Panc1 (cell line): ENCODE data around the gene IL36G. TPM values are rescaled to one million over a fixed set of nuclear protein-coding genes. Genes with fewer than 3 reads are reported as not detected.

Source experiments
- ATAC-seq: fragments of 200-7000 bp; cut with Tn5 transposase; 2 replicates; pipeline ENCODE4 v1.9.1; 2020; ENCODE audit warnings: mild to moderate bottlenecking, moderate library complexity
- BruUV-seq: library from RNA; stranded (reverse); fragments of 400-500 nt; replicated peaks from 2 replicates; lab custom pipeline; 2021; lab: Mats Ljungman, UMichigan
- CTCF ChIA-PET: fragments of 300-600 bp; sonication (Branson Sonifier 250); formaldehyde crosslinking; loops from one replicate; lab custom pipeline; 2022; ENCODE audit warnings: antibody characterized with exemption; lab: Charles Lee
- POLR2A ChIA-PET: fragments of 300-600 bp; sonication (Branson Sonifier 250); formaldehyde crosslinking; loops from one replicate; lab custom pipeline; 2022; ENCODE audit warnings: antibody characterized with exemption; lab: Charles Lee
- DNase-seq: peaks from one replicate; pipeline ENCODE4 v3.0.0-alpha.2; 2010; ENCODE audit warnings: low read depth, low spot score
- H3K27ac ChIP-seq: 2 replicates; pipeline ENCODE4 v1.5.1; 2011; ENCODE audit warnings: mild to moderate bottlenecking, low read length, inconsistent platforms
- H3K27me3 ChIP-seq: fragments of 200-500 bp; sonication (Bioruptor generic); 2 replicates; pipeline ENCODE4 v1.6.0; 2014; ENCODE audit warnings: low read length, inconsistent platforms; ENCODE audit not compliant: control insufficient read depth, insufficient read depth
- H3K36me3 ChIP-seq: fragments of 200-500 bp; sonication (Bioruptor generic); 2 replicates; pipeline ENCODE4 v1.5.1; 2014; ENCODE audit warnings: inconsistent platforms, mild to moderate bottlenecking, low read length, moderate library complexity; ENCODE audit not compliant: control insufficient read depth, insufficient read depth
- H3K4me1 ChIP-seq: 2 replicates; pipeline ENCODE4 v1.5.1; 2011; ENCODE audit warnings: inconsistent platforms, mild to moderate bottlenecking, low read length, moderate library complexity; ENCODE audit not compliant: control insufficient read depth, insufficient read depth
- H3K4me3 ChIP-seq, 2 experiments: 2 replicates each; pipeline ENCODE4 v1.5.1; 2011 to 2012; ENCODE audit warnings: low read depth in 2 of 2, low read length in 2 of 2, mild to moderate bottlenecking in 2 of 2, inconsistent platforms in 1 of 2, moderate library complexity in 1 of 2
- H3K9me3 ChIP-seq: fragments of 200-500 bp; sonication (Bioruptor generic); 2 replicates; pipeline ENCODE4 v1.5.1; 2014; ENCODE audit warnings: low read depth, mild to moderate bottlenecking, inconsistent platforms, low read length, moderate library complexity; ENCODE audit not compliant: control insufficient read depth, insufficient read depth
- POLR2AphosphoS5 ChIP-seq: IDR thresholded peaks from 2 replicates; pipeline ENCODE4 v1.6.1; 2012; ENCODE audit warnings: mild to moderate bottlenecking, low read depth, low read length, moderate library complexity
- SIN3A ChIP-seq: IDR thresholded peaks from 2 replicates; pipeline ENCODE4 v1.6.1; 2012; ENCODE audit warnings: low read depth, mild to moderate bottlenecking, low read length, moderate library complexity, borderline replicate concordance; ENCODE audit not compliant: insufficient read depth
- TCF7L2 ChIP-seq: IDR thresholded peaks from 2 replicates; pipeline ENCODE4 v1.6.1; 2011; ENCODE audit warnings: mild to moderate bottlenecking, low read depth, low read length, inconsistent platforms
- in situ Hi-C: cut with HindIII; loops from 2 replicates; pipeline ENCODE4 v1.10.0; 2016; ENCODE audit warnings: low sequenced_read_pairs, low pct_unique_long_range_greater_than_20kb
- intact Hi-C: fragments of 100-400 bp; cut with micrococcal nuclease; formaldehyde crosslinking; loops from one replicate; pipeline ENCODE4 v1.10.0; 2022; ENCODE audit not compliant: unreplicated experiment
- total RNA-seq: library from RNA; stranded (reverse); gene quantifications from one replicate; pipeline ENCODE4 v1.2.1, GENCODE V29; 2021; ENCODE audit not compliant: unreplicated experiment
- TF ChIP-seq, protein P1 (sequence below), 2 experiments: IDR thresholded peaks; 2 replicates each; pipeline ENCODE4 v1.6.1; 2011 to 2012; ENCODE audit warnings: low read depth in 2 of 2, control low read depth in 1 of 2, low read length in 1 of 2, mild to moderate bottlenecking in 1 of 2, moderate library complexity in 1 of 2; ENCODE audit not compliant: insufficient read depth in 1 of 2
- TF ChIP-seq, protein P2 (sequence below): fragments of 450-650 bp; IDR thresholded peaks from 2 replicates; pipeline ENCODE4 v1.5.1; 2017; ENCODE audit warnings: mild to moderate bottlenecking

The IL36G gene
- total RNA-seq, 1 experiment from 2014 or later: not detected

DNA sequence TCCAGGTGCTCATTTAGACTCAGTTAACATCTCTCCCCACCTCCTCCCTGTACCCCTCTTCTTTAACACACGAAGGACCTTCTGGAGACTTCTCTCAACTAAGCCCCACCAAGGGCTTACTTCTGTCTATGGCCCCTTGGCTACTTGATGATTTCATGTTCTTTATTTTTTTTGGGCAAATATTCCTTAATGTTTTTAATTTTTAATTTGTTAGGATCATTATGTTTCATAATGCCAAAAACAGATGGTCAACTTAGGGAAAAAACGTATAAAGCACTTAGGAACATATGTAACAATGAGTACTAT lies 40.9 kb upstream of the IL36G start:
- Histone ChIP-seq H3K27me3 (peaks cover 8% of the 10 kb centered on the region; the same call in 1 of the 2 replicates), H3K27ac (no peak overlapping the region), H3K4me3 (no peak overlapping the region), H3K36me3 (no peaks in the 10 kb centered on the region), H3K9me3 (no peaks in the 10 kb centered on the region), H3K4me1 (no peaks in the 10 kb centered on the region)
- ChIA-PET POLR2A (no interaction called here), CTCF (no interaction called here)
- ATAC-seq: no peak
- intact Hi-C loops (no loop called here), in situ Hi-C loops (no loop called here)
- TF ChIP-seq, protein P1, sequence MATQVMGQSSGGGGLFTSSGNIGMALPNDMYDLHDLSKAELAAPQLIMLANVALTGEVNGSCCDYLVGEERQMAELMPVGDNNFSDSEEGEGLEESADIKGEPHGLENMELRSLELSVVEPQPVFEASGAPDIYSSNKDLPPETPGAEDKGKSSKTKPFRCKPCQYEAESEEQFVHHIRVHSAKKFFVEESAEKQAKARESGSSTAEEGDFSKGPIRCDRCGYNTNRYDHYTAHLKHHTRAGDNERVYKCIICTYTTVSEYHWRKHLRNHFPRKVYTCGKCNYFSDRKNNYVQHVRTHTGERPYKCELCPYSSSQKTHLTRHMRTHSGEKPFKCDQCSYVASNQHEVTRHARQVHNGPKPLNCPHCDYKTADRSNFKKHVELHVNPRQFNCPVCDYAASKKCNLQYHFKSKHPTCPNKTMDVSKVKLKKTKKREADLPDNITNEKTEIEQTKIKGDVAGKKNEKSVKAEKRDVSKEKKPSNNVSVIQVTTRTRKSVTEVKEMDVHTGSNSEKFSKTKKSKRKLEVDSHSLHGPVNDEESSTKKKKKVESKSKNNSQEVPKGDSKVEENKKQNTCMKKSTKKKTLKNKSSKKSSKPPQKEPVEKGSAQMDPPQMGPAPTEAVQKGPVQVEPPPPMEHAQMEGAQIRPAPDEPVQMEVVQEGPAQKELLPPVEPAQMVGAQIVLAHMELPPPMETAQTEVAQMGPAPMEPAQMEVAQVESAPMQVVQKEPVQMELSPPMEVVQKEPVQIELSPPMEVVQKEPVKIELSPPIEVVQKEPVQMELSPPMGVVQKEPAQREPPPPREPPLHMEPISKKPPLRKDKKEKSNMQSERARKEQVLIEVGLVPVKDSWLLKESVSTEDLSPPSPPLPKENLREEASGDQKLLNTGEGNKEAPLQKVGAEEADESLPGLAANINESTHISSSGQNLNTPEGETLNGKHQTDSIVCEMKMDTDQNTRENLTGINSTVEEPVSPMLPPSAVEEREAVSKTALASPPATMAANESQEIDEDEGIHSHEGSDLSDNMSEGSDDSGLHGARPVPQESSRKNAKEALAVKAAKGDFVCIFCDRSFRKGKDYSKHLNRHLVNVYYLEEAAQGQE (IDR thresholded peaks at IDR 0.05; ENCODE audit: insufficient read depth in 1 of 2, low read depth in 2 of 2, low read length in 1 of 2): no peak
- TF ChIP-seq POLR2AphosphoS5 (no peak), SIN3A (no peak), TCF7L2 (no peak)
- TF ChIP-seq, protein P2, sequence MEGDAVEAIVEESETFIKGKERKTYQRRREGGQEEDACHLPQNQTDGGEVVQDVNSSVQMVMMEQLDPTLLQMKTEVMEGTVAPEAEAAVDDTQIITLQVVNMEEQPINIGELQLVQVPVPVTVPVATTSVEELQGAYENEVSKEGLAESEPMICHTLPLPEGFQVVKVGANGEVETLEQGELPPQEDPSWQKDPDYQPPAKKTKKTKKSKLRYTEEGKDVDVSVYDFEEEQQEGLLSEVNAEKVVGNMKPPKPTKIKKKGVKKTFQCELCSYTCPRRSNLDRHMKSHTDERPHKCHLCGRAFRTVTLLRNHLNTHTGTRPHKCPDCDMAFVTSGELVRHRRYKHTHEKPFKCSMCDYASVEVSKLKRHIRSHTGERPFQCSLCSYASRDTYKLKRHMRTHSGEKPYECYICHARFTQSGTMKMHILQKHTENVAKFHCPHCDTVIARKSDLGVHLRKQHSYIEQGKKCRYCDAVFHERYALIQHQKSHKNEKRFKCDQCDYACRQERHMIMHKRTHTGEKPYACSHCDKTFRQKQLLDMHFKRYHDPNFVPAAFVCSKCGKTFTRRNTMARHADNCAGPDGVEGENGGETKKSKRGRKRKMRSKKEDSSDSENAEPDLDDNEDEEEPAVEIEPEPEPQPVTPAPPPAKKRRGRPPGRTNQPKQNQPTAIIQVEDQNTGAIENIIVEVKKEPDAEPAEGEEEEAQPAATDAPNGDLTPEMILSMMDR: no peak
- no peak for DNase-seq
- BruUV-seq: no TSS peak

DNA sequence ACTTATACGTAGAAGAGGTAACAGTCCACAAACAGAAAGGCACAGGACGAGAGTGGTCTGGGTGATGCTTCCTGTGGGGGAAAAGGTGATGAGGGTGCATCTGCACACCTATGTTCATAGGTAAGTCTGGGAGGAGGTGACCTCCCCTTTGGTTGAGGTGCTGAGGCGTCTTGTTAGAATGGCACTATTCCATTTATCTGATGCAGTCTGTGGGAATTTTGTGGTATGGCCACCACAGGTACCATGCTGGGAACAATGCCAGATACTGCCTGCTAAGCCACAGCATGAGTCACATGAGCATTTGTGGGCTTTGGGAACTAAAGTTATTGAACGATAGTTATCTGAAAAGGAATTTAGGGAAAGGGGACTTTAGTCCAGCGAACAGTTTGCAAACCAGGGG lies 38.9 kb upstream of the IL36G start:
- CTCF ChIA-PET: no interaction called here

More for the DNA sequence above, 38.9 kb upstream of the IL36G start:
- no peaks in the 10 kb centered on the region for H3K4me1 ChIP-seq
- no peaks in the 10 kb centered on the region for H3K36me3 ChIP-seq
- H3K9me3 ChIP-seq: no peaks in the 10 kb centered on the region
- in situ Hi-C loops: no loop called here
- ATAC-seq (no peak), DNase-seq (no peak)
- intact Hi-C loops: no loop called here
- no peak overlapping the region for H3K4me3 ChIP-seq
- POLR2A ChIA-PET: no interaction called here
- H3K27ac ChIP-seq: no peak overlapping the region
- TF ChIP-seq POLR2AphosphoS5: no peak
- TF ChIP-seq, protein P1 (IDR thresholded peaks at IDR 0.05; ENCODE audit: insufficient read depth in 1 of 2, low read depth in 2 of 2, low read length in 1 of 2): no peak
- TF ChIP-seq, protein P2: no peak
- no peak for TF ChIP-seq TCF7L2
- no peak for TF ChIP-seq SIN3A
- peaks cover 6% of the 10 kb centered on the region; the same call in 1 of the 2 replicates for H3K27me3 ChIP-seq
- BruUV-seq: no TSS peak
